Calu3 (cell line): ENCODE measurements around the gene AGBL5. TPM values are rescaled to one million over a fixed set of nuclear protein-coding genes. Genes with fewer than 3 reads are reported as not detected.
A peak's percentile ranks its signal among the peaks of the same experiment; 100 is the strongest.
"Not testable (repeated sequence)": the region's sequence is repeated elsewhere in the genome, so short reads cannot be mapped to it uniquely, and the experiment has no call there.

Experiments
- BruUV-seq: library from RNA; stranded (reverse); fragments of 400-500 nt; replicated peaks from 2 replicates; lab custom pipeline; 2021; lab: Mats Ljungman, UMichigan
- CTCF ChIA-PET: fragments of 300-600 bp; sonication (Branson Sonifier 250); formaldehyde crosslinking; loops from one replicate; lab custom pipeline; 2022; ENCODE audit warnings: antibody characterized with exemption; lab: Charles Lee
- DNase-seq: peaks from one replicate; pipeline ENCODE4 v3.0.0; 2022
- H3K27ac Mint-ChIP-seq: one replicate; pipeline ENCODE4 v1.8.0; 2022; ENCODE audit warnings: mixed read lengths; ENCODE audit not compliant: unreplicated experiment
- H3K27me3 Mint-ChIP-seq: one replicate; pipeline ENCODE4 v1.8.0; 2022; ENCODE audit warnings: mixed read lengths; ENCODE audit not compliant: unreplicated experiment
- H3K36me3 Mint-ChIP-seq: one replicate; pipeline ENCODE4 v1.8.0; 2022; ENCODE audit warnings: mild to moderate bottlenecking, moderate library complexity, mixed read lengths; ENCODE audit not compliant: insufficient read depth, unreplicated experiment
- H3K4me1 Mint-ChIP-seq: one replicate; pipeline ENCODE4 v1.8.0; 2022; ENCODE audit warnings: mild to moderate bottlenecking, low read depth, mixed read lengths; ENCODE audit not compliant: unreplicated experiment
- H3K4me3 Mint-ChIP-seq: one replicate; pipeline ENCODE4 v1.8.0; 2022; ENCODE audit warnings: mild to moderate bottlenecking, low read depth, moderate library complexity, mixed read lengths; ENCODE audit not compliant: unreplicated experiment
- H3K9me3 Mint-ChIP-seq: one replicate; pipeline ENCODE4 v1.8.0; 2022; ENCODE audit warnings: low read depth, mixed read lengths; ENCODE audit not compliant: unreplicated experiment
- intact Hi-C: fragments of 100-400 bp; cut with micrococcal nuclease; formaldehyde crosslinking; loops from one replicate; pipeline ENCODE4 v1.10.0; 2022; ENCODE audit not compliant: unreplicated experiment
- total RNA-seq: library from RNA; stranded (reverse); gene quantifications from 2 replicates; pipeline ENCODE4 v1.2.3, GENCODE V29; 2022
- TF ChIP-seq, protein P1 (sequence below): fragments of 200-600 bp; IDR thresholded peaks from one replicate; pipeline ENCODE4 v1.8.0; 2022; ENCODE audit warnings: antibody characterized with exemption; ENCODE audit not compliant: unreplicated experiment

The AGBL5 gene
- total RNA-seq, 1 experiment from 2014 or later, result 25.2 TPM

DNA sequence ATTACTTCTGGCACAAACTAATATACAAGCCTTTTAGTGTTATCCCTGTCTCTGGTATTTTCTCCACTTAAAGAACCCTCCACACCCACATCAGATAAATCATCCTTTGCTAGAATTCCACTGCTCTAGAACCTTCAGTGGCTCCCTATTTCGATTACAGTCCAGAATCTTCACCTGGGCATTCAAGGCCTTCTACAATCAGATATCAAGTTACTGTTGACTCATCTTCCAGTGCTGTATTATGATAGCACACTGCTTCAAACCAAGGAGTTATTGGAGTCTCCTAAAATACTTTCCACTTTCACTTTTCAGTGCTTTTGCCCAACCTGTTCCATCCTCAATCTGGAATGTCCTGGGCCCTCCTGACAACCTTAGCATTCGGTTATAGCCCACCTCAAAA, 64.1 kb downstream of the AGBL5 start:
- CTCF ChIA-PET, result no interaction called here
- Mint-ChIP-seq H3K4me1 (no peaks in the 10 kb centered on the region), H3K36me3 (peaks cover 9% of the 10 kb centered on the region), H3K9me3 (no peaks in the 10 kb centered on the region), H3K27ac (no peak overlapping the region), H3K27me3 (peaks cover 19% of the 10 kb centered on the region), H3K4me3 (no peak overlapping the region)
- DNase-seq, result no peak
- no TSS peak for BruUV-seq
- intact Hi-C loops, result no loop called here
- TF ChIP-seq, protein P1, sequence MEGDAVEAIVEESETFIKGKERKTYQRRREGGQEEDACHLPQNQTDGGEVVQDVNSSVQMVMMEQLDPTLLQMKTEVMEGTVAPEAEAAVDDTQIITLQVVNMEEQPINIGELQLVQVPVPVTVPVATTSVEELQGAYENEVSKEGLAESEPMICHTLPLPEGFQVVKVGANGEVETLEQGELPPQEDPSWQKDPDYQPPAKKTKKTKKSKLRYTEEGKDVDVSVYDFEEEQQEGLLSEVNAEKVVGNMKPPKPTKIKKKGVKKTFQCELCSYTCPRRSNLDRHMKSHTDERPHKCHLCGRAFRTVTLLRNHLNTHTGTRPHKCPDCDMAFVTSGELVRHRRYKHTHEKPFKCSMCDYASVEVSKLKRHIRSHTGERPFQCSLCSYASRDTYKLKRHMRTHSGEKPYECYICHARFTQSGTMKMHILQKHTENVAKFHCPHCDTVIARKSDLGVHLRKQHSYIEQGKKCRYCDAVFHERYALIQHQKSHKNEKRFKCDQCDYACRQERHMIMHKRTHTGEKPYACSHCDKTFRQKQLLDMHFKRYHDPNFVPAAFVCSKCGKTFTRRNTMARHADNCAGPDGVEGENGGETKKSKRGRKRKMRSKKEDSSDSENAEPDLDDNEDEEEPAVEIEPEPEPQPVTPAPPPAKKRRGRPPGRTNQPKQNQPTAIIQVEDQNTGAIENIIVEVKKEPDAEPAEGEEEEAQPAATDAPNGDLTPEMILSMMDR, result no peak

DNA sequence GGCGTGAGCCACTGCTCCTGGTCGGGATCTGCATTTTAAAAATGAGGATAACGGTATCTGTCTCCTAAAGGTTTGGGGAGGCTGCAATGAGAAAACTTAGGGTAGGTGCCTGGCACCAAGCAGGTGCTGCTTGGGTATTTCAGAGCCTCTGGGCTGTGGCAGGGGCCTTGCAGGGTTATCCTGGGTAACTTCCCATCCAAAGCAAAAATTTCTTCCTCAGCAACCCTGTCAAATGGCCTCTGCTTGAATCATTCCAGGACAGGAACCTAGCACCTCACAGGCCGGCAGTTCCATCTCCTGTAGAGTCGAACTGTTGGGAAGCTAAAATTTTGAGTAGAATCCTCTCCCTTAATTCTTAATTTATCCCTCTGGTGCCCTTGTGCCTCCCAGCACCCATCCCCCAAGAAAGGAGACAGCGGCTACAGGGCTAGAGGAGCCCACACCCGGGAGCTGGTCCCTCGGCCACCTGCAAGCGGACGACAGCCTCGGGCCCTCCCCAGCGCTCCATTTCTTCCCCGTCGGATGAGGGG, 66.6 kb downstream of the AGBL5 start:
- CTCF ChIA-PET, result no interaction called here
- intact Hi-C loops, result no loop called here
- no TSS peak for BruUV-seq

DNA sequence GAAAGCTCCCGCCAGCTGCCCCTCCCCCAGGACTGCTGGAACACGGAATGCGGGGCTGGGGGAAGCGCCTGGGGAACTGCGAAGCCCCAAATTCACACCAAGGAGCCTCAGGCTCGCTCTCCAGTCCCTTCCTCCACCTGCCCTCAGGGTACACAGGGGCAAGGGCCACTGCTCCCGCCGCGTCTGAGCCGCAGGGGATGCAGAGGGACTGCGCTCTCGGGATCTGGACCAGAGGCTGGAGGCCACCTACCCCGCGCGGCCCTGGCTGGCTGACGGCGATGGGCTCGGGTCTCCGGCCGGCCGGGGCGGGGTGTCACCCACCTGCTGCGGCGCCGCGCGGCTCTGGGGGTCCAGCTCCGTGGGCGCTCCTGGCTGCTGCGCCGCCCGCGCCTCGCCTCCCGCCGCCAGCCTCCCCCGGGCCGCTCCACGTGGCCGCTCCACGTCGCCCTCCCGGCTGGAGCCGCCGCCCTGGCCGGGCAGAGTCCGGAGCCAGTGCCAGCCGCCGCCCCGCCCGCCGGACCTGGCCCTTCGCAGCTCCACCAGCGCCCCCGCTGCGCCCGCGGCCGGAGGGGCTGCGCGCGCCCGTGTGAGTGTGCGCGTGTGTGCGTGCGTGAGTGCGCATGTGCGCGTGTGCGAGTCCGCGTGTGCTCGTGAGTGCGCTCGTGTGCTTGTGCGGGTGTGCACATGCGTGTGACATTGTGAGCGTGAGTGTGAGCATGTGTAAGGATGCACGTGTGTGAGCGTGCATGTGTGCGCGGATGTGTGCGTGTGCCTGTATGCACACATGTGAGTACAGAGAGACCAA, 67.3 kb downstream of the AGBL5 start, which contains the start of gene CGREF1:
TSS of gene CGREF1 (minus strand) at position 604 of the 805 bp plus-strand sequence. CDS start 14,762 bp downstream, outside the sequence.
- Mint-ChIP-seq H3K27ac (no peak within 1 kb of the TSS), H3K36me3 (peaks cover 19% of the 10 kb centered on the region), H3K4me1 (no peaks in the 10 kb centered on the region), H3K9me3 (no peaks in the 10 kb centered on the region), H3K27me3 (peaks cover 50% of the 10 kb centered on the region), H3K4me3 (peak within 1 kb of the TSS; percentile 73)
- TF ChIP-seq, protein P1, result no peak
- BruUV-seq, result no TSS peak
- intact Hi-C loops, result no loop called here
- peak; percentile 31 for DNase-seq
- CTCF ChIA-PET, result no interaction called here

More for the DNA sequence above, 66.6 kb downstream of the AGBL5 start:
- Mint-ChIP-seq H3K4me1 (no peaks in the 10 kb centered on the region), H3K4me3 (peak overlapping the region; percentile 73), H3K36me3 (peaks cover 12% of the 10 kb centered on the region), H3K27me3 (peaks cover 45% of the 10 kb centered on the region), H3K9me3 (no peaks in the 10 kb centered on the region), H3K27ac (no peak overlapping the region)
- no peak for DNase-seq
- TF ChIP-seq, protein P1, result no peak

DNA sequence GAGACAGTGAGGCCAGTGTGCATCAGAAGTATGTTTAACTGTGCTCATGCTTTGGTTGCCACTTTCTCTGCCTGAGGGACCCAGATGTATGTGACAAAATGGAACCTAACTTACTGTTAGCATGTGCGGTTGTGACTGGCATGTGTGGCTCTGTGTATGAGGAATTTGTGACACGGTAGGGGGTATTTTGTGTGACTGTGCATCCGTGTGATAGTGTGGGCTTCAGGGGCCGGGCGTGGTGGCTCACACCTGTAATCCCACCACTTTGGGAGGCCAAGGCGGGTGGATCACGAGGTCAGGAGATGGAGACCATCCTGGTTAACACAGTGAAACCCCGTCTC, 67.8 kb downstream of the AGBL5 start:
- Mint-ChIP-seq H3K27me3 (peaks cover 50% of the 10 kb centered on the region), H3K4me3 (peak overlapping the region; percentile 73), H3K36me3 (peaks cover 24% of the 10 kb centered on the region)
- H3K27ac Mint-ChIP-seq, BruUV-seq, H3K9me3 Mint-ChIP-seq, H3K4me1 Mint-ChIP-seq, CTCF ChIA-PET, intact Hi-C loops, DNase-seq: not testable (repeated sequence)

Other genes starting within 250 kb of the AGBL5 start
- gene DPYSL5, start 203.5 kb upstream of the AGBL5 start, total RNA-seq, result 0.32 TPM in 1 of 2 replicates, not detected in the other
- 11.1 and 13.9 TPM in 2 replicates for gene MAPRE3, start 81.0 kb upstream of the AGBL5 start, total RNA-seq
- gene TMEM214, start 18.7 kb upstream of the AGBL5 start, total RNA-seq, result 75.9 and 79.6 TPM in 2 replicates
- 163 and 172 TPM in 2 replicates for gene OST4, start 20.0 kb downstream of the AGBL5 start, total RNA-seq
- 0.12 and 0.19 TPM in 2 replicates for gene EMILIN1, start 26.9 kb downstream of the AGBL5 start, total RNA-seq
- 2.0 and 4.2 TPM in 2 replicates for gene KHK, start 35.1 kb downstream of the AGBL5 start, total RNA-seq
- 3.7 and 9.3 TPM in 2 replicates for gene CGREF1, start 67.5 kb downstream of the AGBL5 start, total RNA-seq
- gene ABHD1, start 72.1 kb downstream of the AGBL5 start, total RNA-seq, result 0.56 and 0.64 TPM in 2 replicates
- gene PREB, start 83.0 kb downstream of the AGBL5 start, total RNA-seq, result 54.0 and 60.1 TPM in 2 replicates
- not detected in 2 replicates for gene PRR30, start 87.7 kb downstream of the AGBL5 start, total RNA-seq
- not detected in 2 replicates for gene TCF23, start 97.3 kb downstream of the AGBL5 start, total RNA-seq
- gene ATRAID, start 160.4 kb downstream of the AGBL5 start, total RNA-seq, result 104 and 121 TPM in 2 replicates
- 39.6 and 42.3 TPM in 2 replicates for gene SLC5A6, start 160.6 kb downstream of the AGBL5 start, total RNA-seq
- gene CAD, start 165.7 kb downstream of the AGBL5 start, total RNA-seq, result 68.2 and 71.6 TPM in 2 replicates
- gene SLC30A3, start 211.4 kb downstream of the AGBL5 start, total RNA-seq, result 0.24 TPM in 1 of 2 replicates, not detected in the other
- not detected in 2 replicates for gene DNAJC5G, start 223.8 kb downstream of the AGBL5 start, total RNA-seq
- 0.99 and 2.3 TPM in 2 replicates for gene TRIM54, start 230.8 kb downstream of the AGBL5 start, total RNA-seq